ENCODE results near the gene GPSM1. TPM values are rescaled to one million over a fixed set of nuclear protein-coding genes. Genes with fewer than 3 reads are reported as not detected.

GPSM1 gene
- total and polyA plus RNA-seq, 7 experiments from 2014 or later, result 0.87 to 11.5 (median 8.4) TPM

DNA sequence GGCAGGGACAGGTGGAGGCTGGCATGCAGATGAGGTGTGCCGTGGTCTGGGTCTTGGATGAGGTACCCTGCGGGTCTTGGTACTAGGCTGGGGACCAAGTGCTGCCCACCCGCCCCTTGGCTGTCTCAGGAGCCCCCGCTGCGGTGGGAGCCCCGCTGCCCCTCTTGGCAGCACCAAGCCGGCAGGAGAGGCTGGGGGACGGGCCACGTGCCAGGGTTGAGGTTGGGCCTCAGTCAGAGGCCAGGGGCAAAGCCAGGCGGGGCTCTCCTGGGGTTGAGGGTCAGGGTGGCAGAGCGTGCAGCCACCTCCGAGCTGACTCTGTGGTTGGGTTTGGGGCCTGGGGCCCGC lies 44.2 kb downstream of the GPSM1 start:
- Mint-ChIP-seq H3K4me1 (no peaks in the 10 kb centered on the region), H3K9me3 (no peaks in the 10 kb centered on the region), H3K27me3 (no peaks in the 10 kb centered on the region), H3K27ac (no peak overlapping the region), H3K4me3 (no peak overlapping the region), H3K36me3 (no peaks in the 10 kb centered on the region)
- ATAC-seq, result no peak
- Histone ChIP-seq H3K4me1 (ENCODE audit: control insufficient read depth in 2 of 2, insufficient read depth in 2 of 2, low read length in 2 of 2) (no peaks in the 10 kb centered on the region), H3K4me3 (ENCODE audit: low read length) (no peak overlapping the region), H3K36me3 (ENCODE audit: control insufficient read depth in 2 of 3, insufficient read depth in 3 of 3, low read length in 3 of 3) (no peaks in the 10 kb centered on the region), H3K27me3 (ENCODE audit: control insufficient read depth in 2 of 2, insufficient read depth in 2 of 2, low read length in 2 of 2) (no peaks in the 10 kb centered on the region), H3K27ac (ENCODE audit: low read depth, low read length) (no peak overlapping the region), H3K9me3 (ENCODE audit: control insufficient read depth in 2 of 3, low read length in 3 of 3) (no peaks in the 10 kb centered on the region)
- DNase-seq, result no peak
- ChIA-PET CTCF (no interaction called here), POLR2A (no interaction called here)
- intact Hi-C loops (cut with micrococcal nuclease), result no loop called here

- no peaks in the 10 kb centered on the region for H3K4me1 Mint-ChIP-seq
- Histone ChIP-seq H3K4me1 (ENCODE audit: control insufficient read depth in 2 of 2, insufficient read depth in 2 of 2, low read length in 2 of 2) (no peaks in the 10 kb centered on the region), H3K27ac (ENCODE audit: low read depth, low read length) (no peak overlapping the region), H3K27me3 (ENCODE audit: control insufficient read depth in 2 of 2, insufficient read depth in 2 of 2, low read length in 2 of 2) (no peaks in the 10 kb centered on the region), H3K4me3 (ENCODE audit: low read length) (no peak overlapping the region), H3K36me3 (ENCODE audit: control insufficient read depth in 2 of 3, insufficient read depth in 3 of 3, low read length in 3 of 3) (no peaks in the 10 kb centered on the region), H3K9me3 (ENCODE audit: control insufficient read depth in 2 of 3, low read length in 3 of 3) (no peaks in the 10 kb centered on the region)
- no peaks in the 10 kb centered on the region for H3K9me3 Mint-ChIP-seq
- no peak overlapping the region for H3K27ac Mint-ChIP-seq
- DNase-seq (no peak), ATAC-seq (no peak)
- no peaks in the 10 kb centered on the region for H3K36me3 Mint-ChIP-seq
- H3K27me3 Mint-ChIP-seq, result no peaks in the 10 kb centered on the region
- intact Hi-C loops (cut with micrococcal nuclease), result no loop called here
- POLR2A ChIA-PET, result no interaction called here
- no peak overlapping the region for H3K4me3 Mint-ChIP-seq
- CTCF ChIA-PET, result no interaction called here
These were observed 44.7 kb downstream of the GPSM1 start for GRCh38 chr9:136372006-136372405.

GRCh38 chr9:136372561-136373299 lies 45.4 kb downstream of the GPSM1 start:
- H3K27ac ChIP-seq (ENCODE audit: low read depth, low read length), result no peak overlapping the region
- H3K4me3 Mint-ChIP-seq, result no peak overlapping the region
- H3K27ac Mint-ChIP-seq, result no peak overlapping the region
- H3K27me3 ChIP-seq (ENCODE audit: control insufficient read depth in 2 of 2, insufficient read depth in 2 of 2, low read length in 2 of 2), result no peaks in the 10 kb centered on the region
- no peaks in the 10 kb centered on the region for H3K9me3 ChIP-seq (ENCODE audit: control insufficient read depth in 2 of 3, low read length in 3 of 3)
- H3K27me3 Mint-ChIP-seq, result no peaks in the 10 kb centered on the region
- ATAC-seq (peak; percentile 62), DNase-seq (no peak)
- CTCF ChIA-PET, result no interaction called here
- intact Hi-C loops (cut with micrococcal nuclease), result no loop called here
- H3K36me3 ChIP-seq (ENCODE audit: control insufficient read depth in 2 of 3, insufficient read depth in 3 of 3, low read length in 3 of 3), result peaks cover 0 to under 1% (median 0%) of the 10 kb centered on the region in 3 experiments
- POLR2A ChIA-PET, result no interaction called here
- no peaks in the 10 kb centered on the region for H3K9me3 Mint-ChIP-seq
- H3K4me1 ChIP-seq (ENCODE audit: control insufficient read depth in 2 of 2, insufficient read depth in 2 of 2, low read length in 2 of 2), result no peaks in the 10 kb centered on the region
- H3K36me3 Mint-ChIP-seq, result no peaks in the 10 kb centered on the region
- peaks cover 0 to 2% (median 0%) of the 10 kb centered on the region in 7 donors for H3K4me1 Mint-ChIP-seq
- no peak overlapping the region for H3K4me3 ChIP-seq (ENCODE audit: low read length)

DNA sequence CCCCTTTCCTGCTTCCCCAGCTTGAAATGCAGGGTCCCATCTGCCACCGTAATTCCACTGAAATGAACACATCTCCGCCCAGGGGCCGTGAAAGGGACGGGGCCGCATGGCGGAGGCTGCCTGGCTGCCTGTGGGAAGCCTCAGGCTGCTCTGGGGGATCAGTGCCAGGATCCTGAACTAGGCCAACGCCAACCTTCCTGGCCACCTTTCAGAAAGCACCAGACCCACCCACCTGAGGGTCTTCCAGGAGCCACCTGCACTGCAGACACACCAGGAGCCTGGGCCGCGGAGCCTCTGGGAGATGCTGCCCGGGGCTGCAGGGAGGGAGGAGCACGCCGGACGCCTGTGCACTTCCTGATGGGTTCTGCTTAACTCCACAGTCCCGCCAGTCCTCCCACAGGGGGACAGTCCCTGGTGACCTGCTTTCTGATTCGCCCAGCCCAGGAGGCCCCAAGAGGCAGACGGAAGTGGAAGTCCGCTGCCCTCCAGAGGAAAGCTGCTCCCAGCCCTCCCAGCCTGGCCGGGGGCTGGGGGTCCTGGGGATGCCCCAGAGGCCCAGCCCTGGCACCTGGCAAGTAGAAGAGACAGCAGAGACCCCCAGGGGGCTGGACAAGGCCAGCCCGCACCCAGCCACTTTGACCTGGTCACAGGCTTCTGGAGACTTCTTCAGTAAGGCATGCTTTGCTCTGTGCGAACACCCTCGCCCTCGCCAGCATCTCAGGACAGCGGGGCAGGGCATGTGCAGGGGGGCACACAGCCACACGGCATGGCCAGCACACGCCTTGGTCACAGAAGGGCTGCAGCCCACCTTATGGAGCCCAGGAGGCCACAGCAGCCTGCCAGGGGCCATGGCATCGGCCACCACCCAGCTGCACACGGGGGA lies 46.2 kb downstream of the GPSM1 start, which contains the start of gene CARD9:
Gene CARD9, minus strand, starts transcription at position 370 of the 883 bp plus-strand sequence. CDS start 1,591 bp downstream, outside the sequence.
- no peaks in the 10 kb centered on the region for H3K4me1 ChIP-seq (ENCODE audit: control insufficient read depth in 2 of 2, insufficient read depth in 2 of 2, low read length in 2 of 2)
- ChIA-PET CTCF (no interaction called here), POLR2A (interaction anchor here (1.4 kb wide), 1 partner anchor 10 kb away, joined by 5 read pairs; the partner anchor contains the start of gene DNLZ)
- H3K36me3 ChIP-seq (ENCODE audit: control insufficient read depth in 2 of 3, insufficient read depth in 3 of 3, low read length in 3 of 3), result peaks cover 0 to 8% (median 0%) of the 10 kb centered on the region in 3 experiments
- intact Hi-C loops (cut with micrococcal nuclease), result no loop called here
- DNase-seq (no peak), ATAC-seq (peak; percentile 79)
- H3K9me3 ChIP-seq (ENCODE audit: control insufficient read depth in 2 of 3, low read length in 3 of 3), result no peaks in the 10 kb centered on the region
- Mint-ChIP-seq H3K4me1 (peaks cover 0 to 2% (median 0%) of the 10 kb centered on the region in 7 donors), H3K27me3 (no peaks in the 10 kb centered on the region), H3K9me3 (no peaks in the 10 kb centered on the region), H3K4me3 (no peak within 1 kb of the TSS), H3K27ac (no peak within 1 kb of the TSS), H3K36me3 (no peaks in the 10 kb centered on the region)
- no peaks in the 10 kb centered on the region for H3K27me3 ChIP-seq (ENCODE audit: control insufficient read depth in 2 of 2, insufficient read depth in 2 of 2, low read length in 2 of 2)
- H3K4me3 ChIP-seq (ENCODE audit: low read length), result no peak within 1 kb of the TSS
- H3K27ac ChIP-seq (ENCODE audit: low read depth, low read length), result no peak within 1 kb of the TSS

DNA sequence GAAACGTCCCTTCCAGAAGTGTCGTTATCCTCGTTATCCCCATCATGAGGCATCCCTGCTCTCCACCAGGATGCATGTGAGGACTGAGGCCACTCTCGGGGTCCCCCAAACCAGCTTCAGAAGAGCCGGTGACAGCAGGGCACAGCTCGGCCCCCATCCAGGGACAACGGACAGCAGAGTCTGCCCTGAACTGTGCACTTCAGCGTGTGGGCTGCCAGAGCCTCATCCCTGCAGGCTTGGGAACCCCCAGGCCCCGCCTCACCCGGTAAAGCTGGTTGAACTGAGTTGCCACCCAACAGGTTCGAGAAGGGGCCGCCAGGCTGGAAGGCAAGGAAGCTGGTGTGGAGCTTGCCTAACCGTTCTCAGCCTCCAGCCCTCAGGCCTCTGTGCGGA lies 46.8 kb downstream of the GPSM1 start:
- H3K4me3 ChIP-seq (ENCODE audit: low read length), result no peak overlapping the region
- H3K9me3 ChIP-seq (ENCODE audit: control insufficient read depth in 2 of 3, low read length in 3 of 3), result no peaks in the 10 kb centered on the region
- POLR2A ChIA-PET, result interaction anchor here (1.4 kb wide), 1 partner anchor 11 kb away, joined by 5 read pairs; the partner anchor contains the start of gene DNLZ
- Mint-ChIP-seq H3K4me1 (peaks cover 0 to 2% (median 0%) of the 10 kb centered on the region in 7 donors), H3K4me3 (no peak overlapping the region), H3K27me3 (no peaks in the 10 kb centered on the region), H3K27ac (no peak overlapping the region), H3K9me3 (no peaks in the 10 kb centered on the region), H3K36me3 (no peaks in the 10 kb centered on the region)
- H3K4me1 ChIP-seq (ENCODE audit: control insufficient read depth in 2 of 2, insufficient read depth in 2 of 2, low read length in 2 of 2), result no peaks in the 10 kb centered on the region
- DNase-seq, result no peak
- CTCF ChIA-PET, result no interaction called here
- ATAC-seq, result no peak
- peaks cover 0 to 15% (median 0%) of the 10 kb centered on the region in 3 experiments for H3K36me3 ChIP-seq (ENCODE audit: control insufficient read depth in 2 of 3, insufficient read depth in 3 of 3, low read length in 3 of 3)
- no peak overlapping the region for H3K27ac ChIP-seq (ENCODE audit: low read depth, low read length)
- no peaks in the 10 kb centered on the region for H3K27me3 ChIP-seq (ENCODE audit: control insufficient read depth in 2 of 2, insufficient read depth in 2 of 2, low read length in 2 of 2)
- intact Hi-C loops (cut with micrococcal nuclease), result no loop called here

DNA sequence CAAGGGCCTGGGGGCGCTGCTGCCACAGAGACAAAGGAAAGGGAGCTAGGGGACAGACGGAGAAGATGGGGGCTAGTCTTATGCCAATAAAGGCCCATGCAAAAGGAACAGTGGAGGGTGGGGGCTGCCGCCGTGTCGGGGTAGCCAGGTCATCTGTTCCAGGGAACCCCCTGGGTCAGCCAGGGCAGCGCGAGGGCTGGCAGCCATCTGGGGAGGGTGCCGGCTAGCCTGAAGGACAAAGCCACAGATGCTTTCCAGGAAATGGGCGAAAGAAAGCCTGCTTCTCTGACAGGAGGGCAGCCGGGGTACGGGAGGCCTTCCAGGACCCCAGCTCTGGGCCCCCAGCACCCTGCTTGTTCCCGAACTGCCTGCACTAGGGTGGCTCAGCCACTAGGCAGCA lies 47.8 kb downstream of the GPSM1 start:
- Histone ChIP-seq H3K27ac (ENCODE audit: low read depth, low read length) (no peak overlapping the region), H3K36me3 (ENCODE audit: control insufficient read depth in 2 of 3, insufficient read depth in 3 of 3, low read length in 3 of 3) (peaks cover 0 to 24% (median 0%) of the 10 kb centered on the region in 3 experiments), H3K4me1 (ENCODE audit: control insufficient read depth in 2 of 2, insufficient read depth in 2 of 2, low read length in 2 of 2) (no peaks in the 10 kb centered on the region), H3K9me3 (ENCODE audit: control insufficient read depth in 2 of 3, low read length in 3 of 3) (no peaks in the 10 kb centered on the region), H3K4me3 (ENCODE audit: low read length) (no peak overlapping the region), H3K27me3 (ENCODE audit: control insufficient read depth in 2 of 2, insufficient read depth in 2 of 2, low read length in 2 of 2) (no peaks in the 10 kb centered on the region)
- Mint-ChIP-seq H3K27me3 (no peaks in the 10 kb centered on the region), H3K4me1 (peaks cover 0 to 2% (median 0%) of the 10 kb centered on the region in 7 donors), H3K27ac (no peak overlapping the region), H3K4me3 (no peak overlapping the region), H3K36me3 (no peaks in the 10 kb centered on the region), H3K9me3 (no peaks in the 10 kb centered on the region)
- DNase-seq (no peak), ATAC-seq (no peak)
- POLR2A ChIA-PET, result interaction anchor here (1.4 kb wide), 1 partner anchor 12 kb away, joined by 5 read pairs; the partner anchor contains the start of gene DNLZ
- intact Hi-C loops (cut with micrococcal nuclease), result no loop called here
- CTCF ChIA-PET, result no interaction called here
